ENCODE results near the gene MRPL1. TPM values are rescaled to one million over a fixed set of nuclear protein-coding genes. Genes with fewer than 3 reads are reported as not detected.

The MRPL1 gene
- total RNA-seq, 3 donors from 2014 or later (not counting 1 experiment from before 2014, with no cell fraction given): 17.9 to 22.9 (median 22.9) TPM

GRCh38 chr4:78001531-78001930, 138.9 kb downstream of the MRPL1 start:
- TF ChIP-seq CTCF (IDR thresholded peaks at IDR 0.05): no peak
- intact Hi-C loops (cut with micrococcal nuclease): no loop called here
- no peak overlapping the region for H3K27ac ChIP-seq (ENCODE audit: low read length)

DNA sequence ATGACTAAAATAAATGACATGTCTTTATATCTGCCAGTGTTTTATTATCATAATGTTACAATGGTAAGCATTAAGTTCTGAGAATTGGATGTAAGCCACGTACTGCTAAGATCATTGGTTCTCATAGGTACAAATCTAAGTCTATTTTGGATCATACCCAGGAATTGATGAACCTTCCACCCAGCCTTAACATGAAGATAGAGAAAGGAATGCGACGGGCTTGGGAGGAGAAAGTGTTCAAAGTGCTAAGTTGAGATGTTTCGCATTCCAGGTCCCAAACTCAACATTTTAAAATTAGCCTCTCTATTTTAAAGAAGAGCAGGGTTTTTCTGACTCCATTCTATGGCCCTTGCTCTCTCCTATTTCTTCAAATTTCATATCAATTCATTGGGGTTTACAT, 139.6 kb downstream of the MRPL1 start:
- DNase-seq (no peak), ATAC-seq (no peak)
- Mint-ChIP-seq H3K36me3 (no peaks in the 10 kb centered on the region), H3K4me1 (no peaks in the 10 kb centered on the region), H3K9me3 (no peaks in the 10 kb centered on the region), H3K27ac (no peak overlapping the region), H3K27me3 (ENCODE audit: low read depth in 2 of 2) (peaks cover 10 to 16% of the 10 kb centered on the region in 2 donors), H3K4me3 (no peak overlapping the region)
- Histone ChIP-seq H3K9me3 (ENCODE audit: control insufficient read depth, insufficient read depth, low read length) (no peaks in the 10 kb centered on the region), H3K27me3 (ENCODE audit: control insufficient read depth, insufficient read depth, low read length) (no peaks in the 10 kb centered on the region), H3K27ac (ENCODE audit: low read length) (no peak overlapping the region), H3K36me3 (ENCODE audit: control insufficient read depth, insufficient read depth, low read length) (no peaks in the 10 kb centered on the region), H3K4me3 (ENCODE audit: low read length) (no peak overlapping the region), H3K4me1 (ENCODE audit: control insufficient read depth, insufficient read depth, low read length) (no peaks in the 10 kb centered on the region)
- no peak for TF ChIP-seq CTCF (IDR thresholded peaks at IDR 0.05)
- 14% methylated on average over 1 of the region's 4 CpGs for WGBS (ENCODE audit: insufficient coverage)
- intact Hi-C loops (cut with micrococcal nuclease): no loop called here

More at GRCh38 chr4:78001531-78001930, 138.9 kb downstream of the MRPL1 start:
- Mint-ChIP-seq H3K36me3 (no peaks in the 10 kb centered on the region), H3K9me3 (no peaks in the 10 kb centered on the region), H3K4me1 (no peaks in the 10 kb centered on the region), H3K4me3 (no peak overlapping the region), H3K27me3 (ENCODE audit: low read depth in 2 of 2) (peaks cover 10 to 16% of the 10 kb centered on the region in 2 donors), H3K27ac (no peak overlapping the region)
- no peak for DNase-seq
- Histone ChIP-seq H3K4me3 (ENCODE audit: low read length) (no peak overlapping the region), H3K27me3 (ENCODE audit: control insufficient read depth, insufficient read depth, low read length) (no peaks in the 10 kb centered on the region), H3K9me3 (ENCODE audit: control insufficient read depth, insufficient read depth, low read length) (no peaks in the 10 kb centered on the region), H3K36me3 (ENCODE audit: control insufficient read depth, insufficient read depth, low read length) (no peaks in the 10 kb centered on the region), H3K4me1 (ENCODE audit: control insufficient read depth, insufficient read depth, low read length) (no peaks in the 10 kb centered on the region)
- no peak for ATAC-seq
- 8% methylated on average over 1 of the region's 1 CpG for WGBS (ENCODE audit: insufficient coverage)

Other genes starting within 250 kb of the MRPL1 start
- 100 to 1,000 TPM; 172 to 237 (median 193) TPM for gene CNOT6L, start 43.5 kb upstream of the MRPL1 start, total RNA-seq
- gene FRAS1, start 194.5 kb downstream of the MRPL1 start, total RNA-seq: under 1 TPM in 2 of 3 donors, not detected in 1; 0.15 to 0.31 TPM

Data from natural killer cell (primary cell).